IPS-18a (cell line): ENCODE measurements around the gene C21orf58.

ENCODE experiments used
- H3K27ac ChIP-seq: one replicate; pipeline ENCODE4 v1.5.1; 2013; ENCODE audit warnings: low read length
- H3K27me3 ChIP-seq: one replicate; pipeline ENCODE4 v1.6.1; 2013; ENCODE audit warnings: mild to moderate bottlenecking, low read length; ENCODE audit not compliant: control insufficient read depth, insufficient read depth
- H3K36me3 ChIP-seq: one replicate; pipeline ENCODE4 v1.6.1; 2013; ENCODE audit warnings: low read depth, low read length; ENCODE audit not compliant: control insufficient read depth
- H3K4me1 ChIP-seq: one replicate; pipeline ENCODE4 v1.6.1; 2013; ENCODE audit warnings: low read depth, low read length; ENCODE audit not compliant: control insufficient read depth
- H3K4me3 ChIP-seq: one replicate; pipeline ENCODE4 v1.5.1; 2013; ENCODE audit warnings: low read length
- H3K9ac ChIP-seq: one replicate; pipeline ENCODE4 v1.6.1; 2013; ENCODE audit warnings: mild to moderate bottlenecking, low read length, moderate library complexity
- H3K9me3 ChIP-seq: one replicate; pipeline ENCODE4 v1.6.1; 2013; ENCODE audit warnings: low read depth, low read length; ENCODE audit not compliant: control insufficient read depth

The C21orf58 gene

DNA sequence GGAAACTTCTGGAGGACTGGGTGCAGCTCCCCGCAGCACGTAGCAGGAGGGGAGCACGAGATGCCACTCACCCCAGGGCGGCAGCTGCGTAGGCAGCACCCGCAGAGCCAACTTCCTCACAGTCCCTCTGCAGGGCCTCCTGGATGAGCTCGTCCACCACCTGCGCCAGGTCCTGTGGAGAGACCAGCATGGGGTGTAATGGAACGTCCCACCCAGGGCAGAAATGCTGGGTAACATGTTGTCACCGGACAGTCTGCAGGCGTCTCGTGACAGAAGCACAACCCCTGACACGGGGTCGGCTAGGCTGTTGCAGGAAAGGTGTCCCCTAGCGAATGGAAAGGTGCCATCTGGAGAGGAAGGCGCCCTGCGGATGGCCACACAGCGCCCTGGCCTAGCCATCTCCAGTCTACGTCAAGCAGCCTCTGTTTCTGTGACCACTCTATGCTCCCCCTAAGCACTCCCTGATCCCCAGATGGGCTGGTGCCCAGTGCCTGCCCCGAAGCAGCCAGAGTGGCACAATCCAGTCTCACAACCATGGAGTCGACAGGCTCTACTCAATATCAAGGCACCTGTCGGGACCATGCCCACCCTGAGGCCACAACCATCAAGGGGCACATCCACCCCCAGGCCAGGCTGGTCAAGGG lies 59.5 kb downstream of the C21orf58 start:
- H3K27me3 ChIP-seq: no peaks in the 10 kb centered on the region
- H3K4me3 ChIP-seq: no peak overlapping the region
- H3K9me3 ChIP-seq: no peaks in the 10 kb centered on the region
- H3K27ac ChIP-seq: no peak overlapping the region
- H3K36me3 ChIP-seq: peaks cover 51% of the 10 kb centered on the region
- H3K9ac ChIP-seq: no peak overlapping the region
- H3K4me1 ChIP-seq: no peaks in the 10 kb centered on the region

DNA sequence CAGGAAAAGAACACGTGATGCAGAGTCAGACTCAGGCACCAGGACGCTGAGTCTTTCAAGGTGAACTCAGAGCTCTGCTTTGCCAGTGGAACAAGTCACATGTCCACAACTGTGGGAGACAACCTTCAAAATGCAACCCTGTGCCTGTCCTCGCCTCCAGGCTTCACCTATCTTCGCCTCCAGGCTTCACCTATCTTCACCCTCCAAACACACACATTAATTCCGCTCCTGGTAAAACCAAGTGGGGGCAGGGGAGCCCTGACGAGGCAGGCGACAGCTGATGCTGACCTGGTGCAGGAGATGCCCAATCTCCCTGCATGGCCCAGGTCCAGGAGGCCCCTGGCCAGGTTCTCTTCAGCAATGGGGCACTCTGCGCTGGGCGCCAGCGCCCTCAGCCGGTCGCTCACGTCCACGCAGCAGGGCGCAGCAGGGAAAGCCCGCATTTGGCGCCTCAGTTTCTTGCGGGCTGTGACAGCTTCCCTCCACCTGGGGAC lies 67.1 kb downstream of the C21orf58 start:
- H3K36me3 ChIP-seq: peaks cover 74% of the 10 kb centered on the region
- H3K27me3 ChIP-seq: no peaks in the 10 kb centered on the region
- no peak overlapping the region for H3K4me3 ChIP-seq
- H3K27ac ChIP-seq: no peak overlapping the region
- no peak overlapping the region for H3K9ac ChIP-seq
- H3K4me1 ChIP-seq: no peaks in the 10 kb centered on the region
- no peaks in the 10 kb centered on the region for H3K9me3 ChIP-seq

- peaks cover 77% of the 10 kb centered on the region for H3K36me3 ChIP-seq
- H3K9me3 ChIP-seq: no peaks in the 10 kb centered on the region
- H3K27ac ChIP-seq: no peak overlapping the region
- H3K4me3 ChIP-seq: no peak overlapping the region
- no peak overlapping the region for H3K9ac ChIP-seq
- H3K4me1 ChIP-seq: no peaks in the 10 kb centered on the region
- no peaks in the 10 kb centered on the region for H3K27me3 ChIP-seq
These were observed 67.8 kb downstream of the C21orf58 start for GRCh38 chr21:46255758-46256337.

GRCh38 chr21:46255166-46255565 lies 68.5 kb downstream of the C21orf58 start:
- Histone ChIP-seq H3K9me3 (no peaks in the 10 kb centered on the region), H3K4me3 (no peak overlapping the region), H3K27me3 (no peaks in the 10 kb centered on the region), H3K9ac (no peak overlapping the region), H3K36me3 (peaks cover 80% of the 10 kb centered on the region), H3K27ac (no peak overlapping the region), H3K4me1 (no peaks in the 10 kb centered on the region)

- no peak overlapping the region for H3K27ac ChIP-seq
- H3K9me3 ChIP-seq: no peaks in the 10 kb centered on the region
- no peak overlapping the region for H3K9ac ChIP-seq
- no peaks in the 10 kb centered on the region for H3K4me1 ChIP-seq
- no peaks in the 10 kb centered on the region for H3K27me3 ChIP-seq
- peaks cover 88% of the 10 kb centered on the region for H3K36me3 ChIP-seq
- H3K4me3 ChIP-seq: no peak overlapping the region
These were observed 69.3 kb downstream of the C21orf58 start for GRCh38 chr21:46254208-46254975.

- H3K4me3 ChIP-seq: no peak overlapping the region
- no peaks in the 10 kb centered on the region for H3K27me3 ChIP-seq
- no peaks in the 10 kb centered on the region for H3K9me3 ChIP-seq
- H3K4me1 ChIP-seq: no peaks in the 10 kb centered on the region
- peaks cover 91% of the 10 kb centered on the region for H3K36me3 ChIP-seq
- H3K9ac ChIP-seq: no peak overlapping the region
- no peak overlapping the region for H3K27ac ChIP-seq
These were observed 70.0 kb downstream of the C21orf58 start for GRCh38 chr21:46253610-46254124.

GRCh38 chr21:46252840-46253239 lies 70.8 kb downstream of the C21orf58 start:
- peaks cover 91% of the 10 kb centered on the region for H3K36me3 ChIP-seq
- H3K4me3 ChIP-seq: no peak overlapping the region
- no peak overlapping the region for H3K9ac ChIP-seq
- no peaks in the 10 kb centered on the region for H3K27me3 ChIP-seq
- no peaks in the 10 kb centered on the region for H3K9me3 ChIP-seq
- no peaks in the 10 kb centered on the region for H3K4me1 ChIP-seq
- H3K27ac ChIP-seq: no peak overlapping the region
